Dendritic cell treated with granulocyte-macrophage colony-stimulating factor and Interleukin-4, amounts not matched to agents 40 ng/mL and 50 ng/mL, for 4 days (primary cell): Measurements from ENCODE around the gene TGFBR3.

Source experiments
- H3K27ac Mint-ChIP-seq: one replicate; pipeline ENCODE4 v1.8.0; 2022; ENCODE audit warnings: mild to moderate bottlenecking, mixed read lengths
- H3K27me3 Mint-ChIP-seq: one replicate; pipeline ENCODE4 v1.8.0; 2022; ENCODE audit warnings: mild to moderate bottlenecking, mixed read lengths
- H3K36me3 Mint-ChIP-seq: one replicate; pipeline ENCODE4 v1.8.0; 2022; ENCODE audit warnings: low read depth, mixed read lengths
- H3K4me1 Mint-ChIP-seq: one replicate; pipeline ENCODE4 v1.8.0; 2022; ENCODE audit warnings: low read depth, mixed read lengths
- H3K4me3 Mint-ChIP-seq: one replicate; pipeline ENCODE4 v1.8.0; 2022; ENCODE audit warnings: mild to moderate bottlenecking, moderate library complexity, mixed read lengths
- H3K9me3 Mint-ChIP-seq: one replicate; pipeline ENCODE4 v1.8.0; 2022; ENCODE audit warnings: mixed read lengths
- intact Hi-C: fragments of 100-400 bp; cut with micrococcal nuclease; formaldehyde crosslinking; loops from one replicate; pipeline ENCODE4 v1.15.0; 2022

Gene TGFBR3

DNA sequence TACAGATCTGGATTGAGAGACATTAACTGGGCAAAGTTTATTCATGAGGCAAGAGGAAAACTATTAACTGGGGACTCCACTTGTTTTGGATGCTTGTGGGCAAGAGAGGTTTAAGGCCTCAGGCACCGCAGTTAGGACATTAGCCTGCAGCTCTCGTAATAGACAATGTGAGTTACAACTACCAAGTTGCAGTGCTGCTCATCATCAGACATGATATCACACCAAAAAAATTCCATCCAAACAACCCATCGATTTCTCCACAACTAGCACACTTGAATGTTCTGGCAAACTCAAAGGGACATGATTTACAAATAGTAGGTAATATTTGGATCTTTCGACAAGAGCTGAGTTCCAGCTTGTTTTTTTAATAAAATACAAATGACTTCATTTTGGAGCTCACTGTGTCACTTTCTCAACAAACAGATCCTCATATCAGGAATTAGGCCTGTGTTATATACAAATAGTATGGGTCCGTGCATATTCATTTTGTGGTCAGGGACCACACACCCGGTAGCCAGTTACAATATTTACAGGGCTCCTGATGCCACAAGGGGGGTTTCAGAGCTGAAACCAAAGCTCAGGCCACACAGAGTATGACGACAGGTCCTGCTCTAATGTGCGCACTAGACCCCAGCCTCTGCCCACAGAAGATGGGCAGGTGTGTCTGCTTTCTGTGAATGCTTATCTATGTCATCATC lies 128.0 kb downstream of the TGFBR3 start:
- H3K36me3 Mint-ChIP-seq: no peaks in the 10 kb centered on the region
- H3K27me3 Mint-ChIP-seq: no peaks in the 10 kb centered on the region
- no peak overlapping the region for H3K27ac Mint-ChIP-seq
- no peaks in the 10 kb centered on the region for H3K4me1 Mint-ChIP-seq
- no peak overlapping the region for H3K4me3 Mint-ChIP-seq
- H3K9me3 Mint-ChIP-seq: no peaks in the 10 kb centered on the region
- intact Hi-C loops: no loop called here

GRCh38 chr1:91755702-91756287 lies 130.2 kb downstream of the TGFBR3 start:
- intact Hi-C loops: no loop called here
- Mint-ChIP-seq H3K9me3 (no peaks in the 10 kb centered on the region), H3K27me3 (no peaks in the 10 kb centered on the region), H3K4me1 (no peaks in the 10 kb centered on the region), H3K36me3 (no peaks in the 10 kb centered on the region), H3K27ac (no peak overlapping the region), H3K4me3 (no peak overlapping the region)

GRCh38 chr1:91754816-91755580 lies 131.0 kb downstream of the TGFBR3 start:
- H3K27ac Mint-ChIP-seq: no peak overlapping the region
- intact Hi-C loops: no loop called here
- H3K4me1 Mint-ChIP-seq: no peaks in the 10 kb centered on the region
- H3K9me3 Mint-ChIP-seq: no peaks in the 10 kb centered on the region
- no peaks in the 10 kb centered on the region for H3K36me3 Mint-ChIP-seq
- H3K4me3 Mint-ChIP-seq: no peak overlapping the region
- no peaks in the 10 kb centered on the region for H3K27me3 Mint-ChIP-seq

DNA sequence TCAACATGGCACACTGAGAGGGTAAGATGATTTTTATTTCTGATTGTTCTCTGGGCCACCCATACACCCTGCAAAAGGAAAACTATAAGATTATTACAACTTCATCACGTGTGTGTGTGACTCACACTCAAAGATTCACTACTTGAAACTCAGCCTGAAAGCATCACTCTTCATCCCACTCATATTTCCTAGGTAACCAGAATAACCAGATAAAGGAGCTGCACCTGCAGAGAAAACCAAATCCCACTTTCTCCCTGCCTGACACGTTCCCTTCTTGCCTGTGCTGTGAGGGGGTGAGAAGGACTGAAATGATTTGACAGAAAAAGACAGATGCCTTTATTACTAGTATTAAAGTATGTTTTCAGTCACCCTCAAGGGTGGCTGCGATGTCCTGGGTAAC lies 131.6 kb downstream of the TGFBR3 start:
- no peaks in the 10 kb centered on the region for H3K27me3 Mint-ChIP-seq
- no peaks in the 10 kb centered on the region for H3K4me1 Mint-ChIP-seq
- H3K4me3 Mint-ChIP-seq: no peak overlapping the region
- H3K36me3 Mint-ChIP-seq: no peaks in the 10 kb centered on the region
- no peaks in the 10 kb centered on the region for H3K9me3 Mint-ChIP-seq
- intact Hi-C loops: no loop called here
- H3K27ac Mint-ChIP-seq: no peak overlapping the region

GRCh38 chr1:91753878-91754277 lies 132.1 kb downstream of the TGFBR3 start:
- H3K27me3 Mint-ChIP-seq: no peaks in the 10 kb centered on the region
- H3K36me3 Mint-ChIP-seq: no peaks in the 10 kb centered on the region
- H3K4me1 Mint-ChIP-seq: no peaks in the 10 kb centered on the region
- H3K4me3 Mint-ChIP-seq: no peak overlapping the region
- intact Hi-C loops: no loop called here
- H3K27ac Mint-ChIP-seq: no peak overlapping the region
- H3K9me3 Mint-ChIP-seq: no peaks in the 10 kb centered on the region

GRCh38 chr1:91752324-91752723 lies 133.6 kb downstream of the TGFBR3 start:
- Mint-ChIP-seq H3K4me1 (no peaks in the 10 kb centered on the region), H3K9me3 (peaks cover 8% of the 10 kb centered on the region), H3K27me3 (no peaks in the 10 kb centered on the region), H3K36me3 (no peaks in the 10 kb centered on the region), H3K4me3 (no peak overlapping the region), H3K27ac (no peak overlapping the region)
- intact Hi-C loops: no loop called here

- Mint-ChIP-seq H3K27ac (no peak overlapping the region), H3K27me3 (no peaks in the 10 kb centered on the region), H3K36me3 (no peaks in the 10 kb centered on the region), H3K4me3 (no peak overlapping the region), H3K9me3 (peaks cover 19% of the 10 kb centered on the region), H3K4me1 (no peaks in the 10 kb centered on the region)
- intact Hi-C loops: no loop called here
Measured at GRCh38 chr1:91751275-91751674, 134.7 kb downstream of the TGFBR3 start.

DNA sequence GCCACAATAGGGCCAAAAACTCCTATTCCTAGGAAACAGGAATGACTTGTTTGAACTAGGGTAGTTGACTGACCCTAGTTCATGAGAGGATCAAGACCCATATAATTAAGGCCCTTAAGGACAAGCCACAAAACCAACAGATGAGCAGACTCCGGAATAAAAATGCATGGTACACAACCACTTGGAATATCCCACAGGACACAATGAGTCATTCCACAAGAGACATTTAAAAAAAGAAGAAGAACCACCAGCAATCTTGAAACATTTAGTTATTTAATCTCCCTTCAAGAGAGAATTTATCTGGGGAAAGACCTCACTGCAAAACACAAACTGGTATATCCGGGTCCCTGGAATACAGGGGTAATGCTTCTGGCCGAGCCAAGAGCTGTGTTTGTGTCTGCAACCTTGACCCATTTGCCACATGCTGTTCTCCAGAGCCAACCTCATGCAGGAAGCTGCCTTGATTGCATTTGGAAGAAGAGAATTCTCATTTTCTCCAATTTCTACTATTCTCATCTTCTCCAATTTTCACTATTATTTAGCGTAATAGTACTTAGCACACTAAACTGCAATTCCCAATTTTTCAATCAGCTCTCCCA lies 135.5 kb downstream of the TGFBR3 start:
- intact Hi-C loops: no loop called here
- Mint-ChIP-seq H3K27ac (no peak overlapping the region), H3K9me3 (peaks cover 24% of the 10 kb centered on the region), H3K36me3 (no peaks in the 10 kb centered on the region), H3K4me3 (no peak overlapping the region), H3K27me3 (no peaks in the 10 kb centered on the region), H3K4me1 (no peaks in the 10 kb centered on the region)

- no peak overlapping the region for H3K4me3 Mint-ChIP-seq
- no peak overlapping the region for H3K27ac Mint-ChIP-seq
- intact Hi-C loops: no loop called here
- no peaks in the 10 kb centered on the region for H3K36me3 Mint-ChIP-seq
- no peaks in the 10 kb centered on the region for H3K4me1 Mint-ChIP-seq
- peaks cover 24% of the 10 kb centered on the region for H3K9me3 Mint-ChIP-seq
- H3K27me3 Mint-ChIP-seq: no peaks in the 10 kb centered on the region
Measured at GRCh38 chr1:91749788-91750231, 136.1 kb downstream of the TGFBR3 start.

- Mint-ChIP-seq H3K4me3 (no peak overlapping the region), H3K36me3 (no peaks in the 10 kb centered on the region), H3K4me1 (no peaks in the 10 kb centered on the region), H3K9me3 (peaks cover 24% of the 10 kb centered on the region), H3K27me3 (no peaks in the 10 kb centered on the region), H3K27ac (no peak overlapping the region)
- intact Hi-C loops: no loop called here
Measured at GRCh38 chr1:91747666-91748065, 138.3 kb downstream of the TGFBR3 start.

DNA sequence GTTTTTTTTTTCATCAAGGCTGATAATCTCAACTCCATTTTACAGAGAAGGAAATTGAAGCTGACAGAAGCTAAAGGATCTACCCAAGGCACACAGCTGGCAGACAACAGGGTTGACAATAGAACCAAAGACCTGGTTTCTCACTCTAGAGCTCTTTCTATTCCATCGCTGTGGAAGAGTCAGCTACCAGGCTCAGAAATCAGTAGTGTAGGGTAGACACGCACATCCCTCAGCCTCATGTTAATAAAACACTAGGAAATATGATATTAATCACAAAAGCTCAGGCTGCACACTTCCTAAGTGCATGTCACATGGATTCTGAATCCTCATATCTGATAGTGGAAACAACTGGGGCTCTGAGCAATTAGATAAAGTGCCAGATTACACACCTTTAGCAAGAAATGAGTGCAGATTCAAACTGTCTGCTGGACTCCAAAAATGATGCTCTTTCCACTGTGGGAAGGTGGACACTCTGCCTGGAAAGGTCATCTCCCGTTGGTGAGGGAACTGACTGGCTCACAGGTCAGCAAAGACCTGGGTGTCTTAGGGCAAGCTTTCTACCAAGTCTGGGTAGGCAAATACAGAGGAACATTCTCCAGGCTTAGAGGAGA lies 139.1 kb downstream of the TGFBR3 start:
- no peaks in the 10 kb centered on the region for H3K27me3 Mint-ChIP-seq
- no peaks in the 10 kb centered on the region for H3K36me3 Mint-ChIP-seq
- no peaks in the 10 kb centered on the region for H3K4me1 Mint-ChIP-seq
- no peak overlapping the region for H3K4me3 Mint-ChIP-seq
- peaks cover 24% of the 10 kb centered on the region for H3K9me3 Mint-ChIP-seq
- H3K27ac Mint-ChIP-seq: no peak overlapping the region
- intact Hi-C loops: no loop called here

DNA sequence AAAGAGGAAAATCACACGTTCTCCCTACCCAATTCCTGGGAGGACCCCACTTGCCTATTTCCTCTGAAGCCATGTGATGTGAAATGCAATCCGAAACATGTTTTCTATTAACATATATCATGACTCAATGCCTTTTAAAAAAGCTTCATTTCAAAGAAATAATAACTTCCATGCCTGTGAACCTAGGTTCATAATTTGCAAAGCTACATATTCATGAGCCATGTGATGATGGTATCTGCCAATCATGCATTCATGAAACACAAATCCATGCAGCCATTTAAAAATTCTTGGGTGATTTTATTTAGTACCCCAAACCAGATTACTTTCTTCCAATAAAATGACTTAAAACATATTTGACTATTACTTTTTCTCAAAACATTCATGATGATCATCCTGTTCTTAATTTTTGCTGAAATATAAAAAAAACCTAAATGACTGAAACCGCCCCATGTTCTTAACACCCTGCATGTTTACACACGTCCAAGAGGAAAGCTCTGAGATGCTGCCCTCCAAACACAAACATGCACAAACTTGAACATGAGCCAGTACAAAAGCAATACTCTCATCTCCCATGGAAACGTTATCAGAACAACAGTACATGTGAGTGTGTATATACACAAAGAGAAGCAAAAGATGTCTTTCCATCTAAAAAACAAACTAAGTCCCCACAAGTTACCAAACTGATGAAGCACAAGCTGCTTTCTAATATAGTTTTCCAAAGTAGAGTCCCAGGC lies 140.1 kb downstream of the TGFBR3 start:
- Mint-ChIP-seq H3K27me3 (no peaks in the 10 kb centered on the region), H3K4me1 (no peaks in the 10 kb centered on the region), H3K27ac (no peak overlapping the region), H3K36me3 (no peaks in the 10 kb centered on the region), H3K9me3 (peaks cover 24% of the 10 kb centered on the region), H3K4me3 (no peak overlapping the region)
- intact Hi-C loops: no loop called here

GRCh38 chr1:91744953-91745639 lies 140.9 kb downstream of the TGFBR3 start:
- Mint-ChIP-seq H3K4me1 (no peaks in the 10 kb centered on the region), H3K27ac (no peak overlapping the region), H3K4me3 (no peak overlapping the region), H3K36me3 (no peaks in the 10 kb centered on the region), H3K9me3 (peaks cover 24% of the 10 kb centered on the region), H3K27me3 (no peaks in the 10 kb centered on the region)
- intact Hi-C loops: no loop called here
